ENCODE measurements around the gene TTLL8.

DNA sequence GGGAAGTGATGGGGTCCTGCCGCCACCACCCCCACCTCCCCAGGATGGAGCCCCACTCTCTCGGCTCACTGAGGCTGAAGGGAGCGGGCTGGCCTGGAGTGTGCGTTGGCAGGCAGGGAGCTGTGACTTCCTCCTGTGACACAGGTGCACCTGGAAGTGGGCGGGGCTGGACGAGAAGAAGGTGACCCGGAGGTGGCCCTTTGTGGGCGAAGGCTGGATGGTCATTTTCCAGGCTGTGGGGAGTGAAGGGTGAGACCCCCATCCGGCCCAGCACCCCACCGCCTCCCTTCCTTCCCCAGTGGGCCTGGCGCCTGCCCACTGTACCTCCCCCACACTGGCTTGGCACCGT is 60.9 kb downstream of the TTLL8 start:
- no peak for TF ChIP-seq EZH2 (IDR thresholded peaks at IDR 0.05; ENCODE audit: borderline replicate concordance, insufficient read depth, low read length, poor library complexity, severe bottlenecking)
- TF ChIP-seq, protein P1, sequence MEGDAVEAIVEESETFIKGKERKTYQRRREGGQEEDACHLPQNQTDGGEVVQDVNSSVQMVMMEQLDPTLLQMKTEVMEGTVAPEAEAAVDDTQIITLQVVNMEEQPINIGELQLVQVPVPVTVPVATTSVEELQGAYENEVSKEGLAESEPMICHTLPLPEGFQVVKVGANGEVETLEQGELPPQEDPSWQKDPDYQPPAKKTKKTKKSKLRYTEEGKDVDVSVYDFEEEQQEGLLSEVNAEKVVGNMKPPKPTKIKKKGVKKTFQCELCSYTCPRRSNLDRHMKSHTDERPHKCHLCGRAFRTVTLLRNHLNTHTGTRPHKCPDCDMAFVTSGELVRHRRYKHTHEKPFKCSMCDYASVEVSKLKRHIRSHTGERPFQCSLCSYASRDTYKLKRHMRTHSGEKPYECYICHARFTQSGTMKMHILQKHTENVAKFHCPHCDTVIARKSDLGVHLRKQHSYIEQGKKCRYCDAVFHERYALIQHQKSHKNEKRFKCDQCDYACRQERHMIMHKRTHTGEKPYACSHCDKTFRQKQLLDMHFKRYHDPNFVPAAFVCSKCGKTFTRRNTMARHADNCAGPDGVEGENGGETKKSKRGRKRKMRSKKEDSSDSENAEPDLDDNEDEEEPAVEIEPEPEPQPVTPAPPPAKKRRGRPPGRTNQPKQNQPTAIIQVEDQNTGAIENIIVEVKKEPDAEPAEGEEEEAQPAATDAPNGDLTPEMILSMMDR (IDR thresholded peaks at IDR 0.05; ENCODE audit: poor library complexity, severe bottlenecking): no peak
